HG02973 (cell line): Measurements from ENCODE around the gene PRR18.
A peak's percentile ranks its signal among the peaks of the same experiment; 100 is the strongest.
"Not testable (repeated sequence)": the region's sequence is repeated elsewhere in the genome, so short reads cannot be mapped to it uniquely, and the experiment has no call there.

Source experiments
- ATAC-seq: cut with Tn5 transposase; IDR thresholded peaks from one replicate; pipeline ENCODE4 v1.9.1; 2021; ENCODE audit warnings: moderate library complexity; ENCODE audit not compliant: unreplicated experiment

Gene PRR18

GRCh38 chr6:166308033-166308768 lies at the start of gene PRR18:
PRR18 (minus strand) TSS chr6:166308392; CDS start chr6:166308142, 250 bp downstream.
- peak; percentile 40 for ATAC-seq

- ATAC-seq = no peak
These were observed 47.4 kb upstream of the PRR18 start for GRCh38 chr6:166355552-166355951.

- no peak for ATAC-seq
These were observed 46.8 kb upstream of the PRR18 start for GRCh38 chr6:166354965-166355364.

- ATAC-seq = no peak
These were observed 46.0 kb upstream of the PRR18 start for GRCh38 chr6:166354143-166354542.

- ATAC-seq = no peak
These were observed 45.3 kb upstream of the PRR18 start for GRCh38 chr6:166353507-166353906.

GRCh38 chr6:166352923-166353322 lies 44.7 kb upstream of the PRR18 start:
- no peak for ATAC-seq

GRCh38 chr6:166351715-166352285 lies 43.6 kb upstream of the PRR18 start:
- peak; percentile 93 for ATAC-seq

GRCh38 chr6:166348305-166348949 lies 40.2 kb upstream of the PRR18 start:
- no peak for ATAC-seq

GRCh38 chr6:166346965-166347364 lies 38.8 kb upstream of the PRR18 start:
- no peak for ATAC-seq

GRCh38 chr6:166346449-166346848 lies 38.3 kb upstream of the PRR18 start:
- no peak for ATAC-seq

GRCh38 chr6:166345672-166346071 lies 37.5 kb upstream of the PRR18 start:
- not testable (repeated sequence) for ATAC-seq

- not testable (repeated sequence) for ATAC-seq
These were observed 36.7 kb upstream of the PRR18 start for GRCh38 chr6:166344921-166345320.

GRCh38 chr6:166344240-166344639 lies 36.0 kb upstream of the PRR18 start:
- no peak for ATAC-seq

- peak; percentile 31 for ATAC-seq
These were observed 34.9 kb upstream of the PRR18 start for GRCh38 chr6:166343150-166343487.

- ATAC-seq = peak; percentile 87
These were observed 34.4 kb upstream of the PRR18 start, which contains the start of gene SFT2D1 for GRCh38 chr6:166342349-166343149. SFT2D1 (minus strand) TSS chr6:166342545; CDS start chr6:166342481, 64 bp downstream.

GRCh38 chr6:166341977-166342348 lies 33.8 kb upstream of the PRR18 start:
- ATAC-seq = no peak

- ATAC-seq = no peak
These were observed 33.3 kb upstream of the PRR18 start for GRCh38 chr6:166341464-166341863.

GRCh38 chr6:166338854-166339253 lies 30.7 kb upstream of the PRR18 start:
- ATAC-seq = no peak

GRCh38 chr6:166336847-166337246 lies 28.7 kb upstream of the PRR18 start:
- ATAC-seq = no peak

GRCh38 chr6:166335378-166336302 lies 27.4 kb upstream of the PRR18 start:
- ATAC-seq = peak; percentile 57
